Measurements from ENCODE around the gene RNU1-4. TPM values are rescaled to one million over a fixed set of nuclear protein-coding genes. Genes with fewer than 3 reads are reported as not detected.
A peak's percentile ranks its signal among the peaks of the same experiment; 100 is the strongest.
"Not testable (repeated sequence)": the region's sequence is repeated elsewhere in the genome, so short reads cannot be mapped to it uniquely, and the experiment has no call there.

Gene RNU1-4
- total and polyA plus RNA-seq, 5 donors from 2014 or later: 23.7 to 3,278 TPM; not detected in 3

- not testable (repeated sequence) for H3K9me3 Mint-ChIP-seq; H3K36me3 Mint-ChIP-seq; H3K36me3 ChIP-seq (ENCODE audit: control insufficient read depth, insufficient read depth, low read length); H3K9me3 ChIP-seq (ENCODE audit: control insufficient read depth in 2 of 2, low read length in 2 of 2); H3K27ac ChIP-seq (ENCODE audit: insufficient read depth, low read length, poor library complexity, severe bottlenecking); ATAC-seq (ENCODE audit: low read depth in 2 of 2); H3K4me1 Mint-ChIP-seq; H3K27ac Mint-ChIP-seq; H3K4me3 Mint-ChIP-seq; H3K4me3 ChIP-seq (ENCODE audit: low read depth, low read length); H3K4me1 ChIP-seq (ENCODE audit: control insufficient read depth, insufficient read depth, low read length, poor library complexity, severe bottlenecking); DNase-seq; H3K27me3 ChIP-seq (ENCODE audit: control insufficient read depth, insufficient read depth, low read length)
- peaks cover 20% of the 10 kb centered on the region for H3K27me3 Mint-ChIP-seq
Observed at GRCh38 chr1:16712984-16713383, 27.3 kb upstream of the RNU1-4 start.

DNA sequence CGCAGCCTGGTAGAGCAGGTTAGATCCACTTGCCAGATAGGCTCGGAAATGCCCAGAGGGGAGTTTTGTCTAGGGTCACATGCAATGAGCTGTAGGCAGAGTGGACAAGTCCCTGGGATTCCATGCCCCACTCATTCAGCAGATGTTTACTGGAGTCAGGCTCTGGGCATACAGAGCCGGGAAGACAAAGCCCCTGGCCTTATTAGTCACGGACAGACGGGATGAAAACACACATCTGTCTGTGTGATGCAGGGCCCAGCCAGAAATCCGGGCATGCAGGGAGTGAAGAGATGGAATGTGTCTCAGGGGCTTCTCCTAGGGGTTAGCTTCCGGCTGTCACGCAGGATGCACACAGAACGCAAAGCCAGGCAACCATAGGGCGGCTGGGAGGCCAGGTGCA is 26.8 kb upstream of the RNU1-4 start:
- not testable (repeated sequence) for H3K4me3 ChIP-seq (ENCODE audit: low read depth, low read length); H3K9me3 Mint-ChIP-seq; H3K4me3 Mint-ChIP-seq; H3K36me3 Mint-ChIP-seq; H3K27ac Mint-ChIP-seq; H3K27ac ChIP-seq (ENCODE audit: insufficient read depth, low read length, poor library complexity, severe bottlenecking); H3K27me3 ChIP-seq (ENCODE audit: control insufficient read depth, insufficient read depth, low read length); ATAC-seq (ENCODE audit: low read depth in 2 of 2); DNase-seq; H3K9me3 ChIP-seq (ENCODE audit: control insufficient read depth in 2 of 2, low read length in 2 of 2); H3K4me1 ChIP-seq (ENCODE audit: control insufficient read depth, insufficient read depth, low read length, poor library complexity, severe bottlenecking); H3K4me1 Mint-ChIP-seq; H3K36me3 ChIP-seq (ENCODE audit: control insufficient read depth, insufficient read depth, low read length)
- H3K27me3 Mint-ChIP-seq: peaks cover 20% of the 10 kb centered on the region

DNA sequence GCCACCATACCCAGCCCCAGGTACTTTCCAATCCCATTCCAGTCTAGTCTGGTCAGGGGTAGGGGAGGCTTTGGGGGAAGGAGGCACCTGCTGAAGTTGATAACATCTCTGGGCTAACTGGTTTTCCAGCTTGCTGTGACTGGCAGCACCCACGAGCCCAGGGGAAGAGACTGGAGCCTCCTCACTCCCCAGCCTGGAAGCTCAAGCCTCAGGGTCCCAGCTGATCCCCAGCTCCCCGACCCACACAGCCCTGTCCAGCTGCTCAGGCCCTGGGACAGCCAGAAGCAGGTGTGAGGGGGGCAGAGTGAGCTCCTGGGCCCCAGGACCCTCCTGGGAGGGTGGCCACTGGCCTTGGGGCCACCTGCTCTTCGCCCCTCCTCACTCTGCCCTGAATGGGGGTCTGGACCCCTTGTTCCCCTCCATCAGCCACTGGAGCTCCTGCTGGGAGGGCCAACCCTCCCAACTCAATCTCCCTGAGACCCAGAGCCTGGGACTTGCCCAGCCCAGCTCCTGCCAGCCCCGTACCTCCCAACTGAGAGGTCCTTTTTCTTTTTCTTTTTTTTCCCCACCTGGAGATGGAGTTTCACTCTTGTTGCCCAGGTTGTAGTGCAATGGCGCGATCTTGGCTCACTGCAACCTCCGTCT is 23.5 kb upstream of the RNU1-4 start:
- Histone ChIP-seq H3K4me1 (ENCODE audit: control insufficient read depth, insufficient read depth, low read length, poor library complexity, severe bottlenecking) (no peaks in the 10 kb centered on the region), H3K9me3 (ENCODE audit: control insufficient read depth in 2 of 2, low read length in 2 of 2) (no peaks in the 10 kb centered on the region), H3K27ac (ENCODE audit: insufficient read depth, low read length, poor library complexity, severe bottlenecking) (no peak overlapping the region), H3K36me3 (ENCODE audit: control insufficient read depth, insufficient read depth, low read length) (no peaks in the 10 kb centered on the region), H3K4me3 (ENCODE audit: low read depth, low read length) (no peak overlapping the region), H3K27me3 (ENCODE audit: control insufficient read depth, insufficient read depth, low read length) (no peaks in the 10 kb centered on the region)
- Mint-ChIP-seq H3K4me1 (no peaks in the 10 kb centered on the region), H3K9me3 (peaks cover 0 to 1% (median 0%) of the 10 kb centered on the region in 7 donors), H3K4me3 (peak overlapping the region in 1 of 4 donors; percentile 43), H3K27me3 (peaks cover 30% of the 10 kb centered on the region), H3K27ac (peak overlapping the region in 2 of 3 donors; percentile 44 to 68), H3K36me3 (no peaks in the 10 kb centered on the region)
- ATAC-seq (ENCODE audit: low read depth in 2 of 2) (no peak), DNase-seq (no peak)

DNA sequence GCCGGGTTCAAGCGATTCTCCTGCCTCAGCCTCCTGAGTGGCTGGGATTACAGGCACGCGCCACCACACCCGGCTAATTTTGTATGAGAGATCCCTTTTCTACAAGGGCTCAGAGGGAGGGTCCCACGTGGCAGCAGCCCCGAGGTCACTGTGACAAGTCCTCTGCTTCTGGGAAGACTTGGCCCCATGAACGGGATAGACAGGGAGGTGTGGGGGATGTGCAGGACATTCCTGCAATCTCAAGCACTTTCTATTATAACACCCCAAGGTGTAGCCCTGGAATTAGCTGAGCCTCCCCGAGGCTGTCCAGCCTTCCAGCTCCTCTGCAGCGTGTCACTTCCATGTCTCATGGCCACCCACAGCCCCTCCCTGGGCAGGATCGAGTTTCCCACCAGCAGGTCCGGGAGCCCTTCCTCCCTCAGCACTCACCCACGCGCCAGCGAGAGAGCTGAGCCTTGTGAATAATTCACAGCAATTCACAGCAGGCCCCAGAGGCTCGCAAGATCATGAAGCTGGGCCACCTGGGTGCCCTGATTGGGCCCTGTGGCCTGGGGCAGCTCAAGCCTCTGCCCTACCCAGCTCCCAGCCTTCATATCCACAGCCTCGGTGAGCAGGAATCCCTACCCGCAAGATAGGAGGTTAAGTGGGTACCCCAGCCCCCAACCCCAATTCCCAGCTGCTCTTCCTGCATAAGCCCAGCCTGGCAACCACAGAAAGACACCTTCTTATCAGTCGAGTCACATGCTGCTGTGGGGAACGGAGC is 22.8 kb upstream of the RNU1-4 start:
- Histone ChIP-seq H3K27ac (ENCODE audit: insufficient read depth, low read length, poor library complexity, severe bottlenecking) (no peak overlapping the region), H3K4me1 (ENCODE audit: control insufficient read depth, insufficient read depth, low read length, poor library complexity, severe bottlenecking) (no peaks in the 10 kb centered on the region), H3K36me3 (ENCODE audit: control insufficient read depth, insufficient read depth, low read length) (no peaks in the 10 kb centered on the region), H3K9me3 (ENCODE audit: control insufficient read depth in 2 of 2, low read length in 2 of 2) (no peaks in the 10 kb centered on the region), H3K4me3 (ENCODE audit: low read depth, low read length) (no peak overlapping the region), H3K27me3 (ENCODE audit: control insufficient read depth, insufficient read depth, low read length) (no peaks in the 10 kb centered on the region)
- Mint-ChIP-seq H3K36me3 (no peaks in the 10 kb centered on the region), H3K4me3 (peak overlapping the region in 1 of 4 donors; percentile 43), H3K27ac (peak overlapping the region in 2 of 3 donors; percentile 44 to 68), H3K4me1 (no peaks in the 10 kb centered on the region), H3K27me3 (peaks cover 34% of the 10 kb centered on the region), H3K9me3 (peaks cover 0 to 1% (median 0%) of the 10 kb centered on the region in 7 donors)
- DNase-seq (no peak), ATAC-seq (ENCODE audit: low read depth in 2 of 2) (no peak)

- not testable (repeated sequence) for ATAC-seq (ENCODE audit: low read depth in 2 of 2); H3K9me3 ChIP-seq (ENCODE audit: control insufficient read depth in 2 of 2, low read length in 2 of 2); H3K36me3 Mint-ChIP-seq; H3K36me3 ChIP-seq (ENCODE audit: control insufficient read depth, insufficient read depth, low read length); H3K4me1 ChIP-seq (ENCODE audit: control insufficient read depth, insufficient read depth, low read length, poor library complexity, severe bottlenecking); DNase-seq; H3K4me3 Mint-ChIP-seq; H3K27ac ChIP-seq (ENCODE audit: insufficient read depth, low read length, poor library complexity, severe bottlenecking); H3K27me3 ChIP-seq (ENCODE audit: control insufficient read depth, insufficient read depth, low read length); H3K9me3 Mint-ChIP-seq; H3K4me1 Mint-ChIP-seq; H3K4me3 ChIP-seq (ENCODE audit: low read depth, low read length); H3K27ac Mint-ChIP-seq
- peaks cover 34% of the 10 kb centered on the region for H3K27me3 Mint-ChIP-seq
Observed at GRCh38 chr1:16718099-16718907, 22.0 kb upstream of the RNU1-4 start.

DNA sequence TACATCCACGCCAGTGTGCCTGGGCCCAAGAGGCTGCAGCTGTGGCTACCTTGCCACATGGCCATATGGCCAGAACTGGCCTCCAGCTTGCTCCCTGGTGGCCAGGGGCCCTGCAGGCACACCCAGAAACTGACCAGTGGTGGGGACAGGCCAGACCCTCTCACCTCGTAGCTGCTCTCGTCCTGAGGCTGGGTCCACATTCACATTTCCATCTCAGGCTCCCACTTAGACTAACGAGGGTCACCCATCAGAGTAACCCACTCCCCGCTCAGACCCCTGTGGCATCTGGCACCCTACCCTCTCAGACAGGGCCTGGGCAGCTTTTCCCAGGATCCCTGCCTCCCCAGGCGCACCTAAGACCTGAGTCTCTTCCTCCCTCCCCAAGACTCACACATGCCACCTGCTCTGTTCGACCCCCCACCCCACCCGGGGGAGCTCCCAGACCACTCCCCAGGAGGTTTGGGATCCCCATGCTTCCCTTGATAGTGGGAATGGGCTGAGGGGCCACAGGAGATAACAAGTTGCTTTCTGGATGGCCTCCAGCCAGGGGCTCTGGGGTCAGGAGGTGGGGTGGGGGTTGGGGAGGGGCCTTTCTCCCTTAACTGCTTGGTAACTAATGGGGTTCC is 21.3 kb upstream of the RNU1-4 start:
- Histone ChIP-seq H3K36me3 (ENCODE audit: control insufficient read depth, insufficient read depth, low read length) (no peaks in the 10 kb centered on the region), H3K9me3 (ENCODE audit: control insufficient read depth in 2 of 2, low read length in 2 of 2) (no peaks in the 10 kb centered on the region), H3K4me3 (ENCODE audit: low read depth, low read length) (no peak overlapping the region), H3K27ac (ENCODE audit: insufficient read depth, low read length, poor library complexity, severe bottlenecking) (no peak overlapping the region), H3K27me3 (ENCODE audit: control insufficient read depth, insufficient read depth, low read length) (no peaks in the 10 kb centered on the region), H3K4me1 (ENCODE audit: control insufficient read depth, insufficient read depth, low read length, poor library complexity, severe bottlenecking) (no peaks in the 10 kb centered on the region)
- peak overlapping the region in 1 of 3 donors; percentile 11 for H3K27ac Mint-ChIP-seq
- no peak for ATAC-seq (ENCODE audit: low read depth in 2 of 2)
- H3K27me3 Mint-ChIP-seq: peaks cover 39% of the 10 kb centered on the region
- H3K4me3 Mint-ChIP-seq: no peak overlapping the region
- no peak for DNase-seq
- no peaks in the 10 kb centered on the region for H3K9me3 Mint-ChIP-seq
- H3K36me3 Mint-ChIP-seq: no peaks in the 10 kb centered on the region
- H3K4me1 Mint-ChIP-seq: no peaks in the 10 kb centered on the region

DNA sequence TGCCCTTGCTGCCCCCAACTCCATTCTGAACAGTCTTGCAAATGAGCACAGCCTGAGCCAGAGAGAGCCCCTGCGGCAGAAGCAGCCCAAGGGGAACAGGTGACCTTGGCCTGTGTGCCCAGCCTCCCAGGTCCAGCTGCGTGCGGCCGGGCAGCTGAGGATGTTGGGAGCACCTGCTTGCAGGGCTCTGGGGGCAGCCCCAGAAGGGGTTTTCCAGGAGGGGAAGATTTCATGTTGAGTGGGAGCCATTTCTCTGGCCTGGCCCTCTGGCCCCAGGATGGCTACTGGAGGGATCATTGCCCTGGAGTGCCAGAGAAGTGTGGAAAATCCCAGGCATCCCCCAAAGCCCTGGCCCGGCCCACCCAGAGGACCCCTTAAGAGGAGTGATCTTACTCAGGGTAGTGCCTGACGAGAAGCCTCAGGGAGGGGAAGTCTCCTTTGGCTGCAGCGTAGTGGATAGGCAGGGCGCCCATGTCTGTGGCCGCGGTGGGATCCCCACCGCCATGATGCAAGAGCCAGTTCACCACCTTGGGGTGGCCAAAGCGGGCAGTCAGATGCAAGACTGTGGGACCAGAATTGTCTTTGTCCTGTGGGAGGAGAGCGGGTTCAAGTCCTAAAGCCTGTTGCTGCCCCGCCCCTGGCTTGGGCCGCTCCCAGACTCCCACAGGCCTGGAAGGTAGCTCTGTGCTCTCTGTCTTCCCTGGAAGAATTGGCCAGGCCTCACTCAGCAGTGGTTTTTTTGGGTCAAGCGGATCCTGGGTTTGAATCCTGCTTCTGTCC is 20.6 kb upstream of the RNU1-4 start:
- no peak overlapping the region for H3K27ac ChIP-seq (ENCODE audit: insufficient read depth, low read length, poor library complexity, severe bottlenecking)
- H3K36me3 ChIP-seq (ENCODE audit: control insufficient read depth, insufficient read depth, low read length): no peaks in the 10 kb centered on the region
- no peaks in the 10 kb centered on the region for H3K36me3 Mint-ChIP-seq
- H3K4me3 ChIP-seq (ENCODE audit: low read depth, low read length): no peak overlapping the region
- H3K4me1 ChIP-seq (ENCODE audit: control insufficient read depth, insufficient read depth, low read length, poor library complexity, severe bottlenecking): no peaks in the 10 kb centered on the region
- no peaks in the 10 kb centered on the region for H3K4me1 Mint-ChIP-seq
- ATAC-seq (ENCODE audit: low read depth in 2 of 2) (no peak), DNase-seq (no peak)
- H3K4me3 Mint-ChIP-seq: no peak overlapping the region
- peaks cover 39% of the 10 kb centered on the region for H3K27me3 Mint-ChIP-seq
- no peaks in the 10 kb centered on the region for H3K27me3 ChIP-seq (ENCODE audit: control insufficient read depth, insufficient read depth, low read length)
- no peaks in the 10 kb centered on the region for H3K9me3 Mint-ChIP-seq
- H3K27ac Mint-ChIP-seq: no peak overlapping the region
- no peaks in the 10 kb centered on the region for H3K9me3 ChIP-seq (ENCODE audit: control insufficient read depth in 2 of 2, low read length in 2 of 2)

Data from CD4-positive, CD25-positive, alpha-beta regulatory T cell (primary cell).